Stimulated activated CD8-positive, alpha-beta memory T cell treated with anti-CD3 and anti-CD28 coated beads, Interleukin-15, amount 100 ng/mL, for 48 hours (primary cell): ENCODE results near the gene GRHL3.

Experiments used
- DNase-seq, 2 donors: peaks; one replicate each; pipeline ENCODE4 v3.0.0-alpha.2; 2020; ENCODE audit warnings: low read depth in 2 of 2

Gene GRHL3

GRCh38 chr1:24373044-24373443 is 53.9 kb downstream of the GRHL3 start:
- no peak for DNase-seq

GRCh38 chr1:24373710-24374109 is 54.6 kb downstream of the GRHL3 start:
- no peak for DNase-seq

- DNase-seq, result no peak
Measured at GRCh38 chr1:24374891-24375786, 56.0 kb downstream of the GRHL3 start.

- no peak for DNase-seq
Measured at GRCh38 chr1:24379733-24380315, 60.7 kb downstream of the GRHL3 start.

- DNase-seq, result no peak
Measured at GRCh38 chr1:24380508-24380907, 61.4 kb downstream of the GRHL3 start.

GRCh38 chr1:24381256-24381655 is 62.1 kb downstream of the GRHL3 start:
- DNase-seq, result no peak

GRCh38 chr1:24382165-24382577 is 63.0 kb downstream of the GRHL3 start:
- no peak for DNase-seq

- DNase-seq, result no peak
Measured at GRCh38 chr1:24383381-24383940, 64.3 kb downstream of the GRHL3 start.

GRCh38 chr1:24384251-24385090 is 65.3 kb downstream of the GRHL3 start:
- peak in 1 of 2 donors; percentile 39 for DNase-seq

- DNase-seq, result no peak
Measured at GRCh38 chr1:24385160-24385940, 66.2 kb downstream of the GRHL3 start.

- DNase-seq, result no peak
Measured at GRCh38 chr1:24386241-24386640, 67.1 kb downstream of the GRHL3 start.

GRCh38 chr1:24386931-24387330 is 67.8 kb downstream of the GRHL3 start:
- DNase-seq, result no peak

- no peak for DNase-seq
Measured at GRCh38 chr1:24387636-24388175, 68.5 kb downstream of the GRHL3 start.

- no peak for DNase-seq
Measured at GRCh38 chr1:24388331-24388885, 69.3 kb downstream of the GRHL3 start.

GRCh38 chr1:24389231-24389678 is 70.1 kb downstream of the GRHL3 start:
- DNase-seq, result no peak

GRCh38 chr1:24390924-24391782 is 72.0 kb downstream of the GRHL3 start:
- DNase-seq, result peak in 1 of 2 donors; percentile 52

GRCh38 chr1:24391882-24392603 is 72.9 kb downstream of the GRHL3 start:
- DNase-seq, result no peak

GRCh38 chr1:24392604-24392946 is 73.4 kb downstream of the GRHL3 start:
- DNase-seq, result no peak
